Tibial nerve (tissue), 4 donors: Measurements from ENCODE around the gene DEGS2.

Experiments
- CTCF ChIP-seq, 5 experiments: fragments of 200-600 bp in 3 of 5; fragments of 450-650 bp in 2 of 5; sonication (generic) in 3 of 5; IDR thresholded peaks; one replicate each; pipeline ENCODE4 v1.5.1; 2016 to 2019; ENCODE audit warnings: antibody characterized with exemption in 5 of 5, mild to moderate bottlenecking in 3 of 5, moderate library complexity in 2 of 5
- EP300 ChIP-seq, 2 donors: sonication (generic); formaldehyde crosslinking; IDR thresholded peaks; one replicate each; pipeline ENCODE4 v1.6.1; 2017; ENCODE audit warnings: antibody characterized with exemption in 2 of 2, mild to moderate bottlenecking in 1 of 2
- POLR2A ChIP-seq, 2 donors: fragments of 450-650 bp; IDR thresholded peaks; one replicate each; pipeline ENCODE4 v1.6.1; 2017; ENCODE audit warnings: antibody characterized with exemption in 2 of 2, mild to moderate bottlenecking in 2 of 2, moderate library complexity in 2 of 2

- no peak for TF ChIP-seq CTCF (IDR thresholded peaks at IDR 0.05)
- TF ChIP-seq POLR2A (IDR thresholded peaks at IDR 0.05), result no peak
- no peak for TF ChIP-seq EP300 (IDR thresholded peaks at IDR 0.05)
Observed at GRCh38 chr14:100107236-100107635, 52.2 kb downstream of the DEGS2 start.
